Aorta (tissue), 5 donors: ENCODE measurements around the gene TRPM1. TPM values are rescaled to one million over a fixed set of nuclear protein-coding genes. Genes with fewer than 3 reads are reported as not detected.

Source experiments
- ATAC-seq: fragments of 200-7000 bp; cut with Tn5 transposase; one replicate; pipeline ENCODE4 v1.9.1; 2022; ENCODE audit warnings: moderate library complexity; ENCODE audit not compliant: low FRiP score
- DNase-seq, 2 donors: peaks; one replicate each; pipeline ENCODE4 v3.0.0-alpha.2; 2020
- H3K27ac ChIP-seq, 2 donors: one replicate each; pipeline ENCODE4 v1.5.1; 2013; ENCODE audit warnings: low read length in 2 of 2, mild to moderate bottlenecking in 2 of 2, moderate library complexity in 2 of 2, control low read depth in 1 of 2, inconsistent platforms in 1 of 2, low read depth in 1 of 2
- H3K27me3 ChIP-seq, 2 donors: one replicate each; pipeline ENCODE4 v1.6.1; 2013; ENCODE audit warnings: control low read depth in 1 of 2, low read length in 1 of 2, mild to moderate bottlenecking in 1 of 2, moderate library complexity in 1 of 2; ENCODE audit not compliant: insufficient read depth in 2 of 2, control insufficient read depth in 1 of 2
- H3K36me3 ChIP-seq, 2 donors: one replicate each; pipeline ENCODE4 v1.6.1; 2013; ENCODE audit warnings: control low read depth in 1 of 2, low read length in 1 of 2, mild to moderate bottlenecking in 1 of 2; ENCODE audit not compliant: insufficient read depth in 2 of 2, control insufficient read depth in 1 of 2
- H3K4me1 ChIP-seq, 2 donors: one replicate each; pipeline ENCODE4 v1.6.1; 2013; ENCODE audit warnings: low read length in 2 of 2, control low read depth in 1 of 2, mild to moderate bottlenecking in 1 of 2, moderate library complexity in 1 of 2; ENCODE audit not compliant: insufficient read depth in 2 of 2, control insufficient read depth in 1 of 2
- H3K4me3 ChIP-seq, 2 donors: one replicate each; pipeline ENCODE4 v1.5.1; 2013; ENCODE audit warnings: low read length in 2 of 2, control low read depth in 1 of 2, mild to moderate bottlenecking in 1 of 2
- H3K9me3 ChIP-seq: one replicate; pipeline ENCODE4 v1.6.1; 2013; ENCODE audit warnings: mild to moderate bottlenecking, low read length; ENCODE audit not compliant: control insufficient read depth
- whole genome bisulfite sequencing, 2 donors: extraction: QIAGEN DNeasy Blood & Tissue Kit; methylation state at CpG; one replicate each; pipeline ENCODE4 v1.1.7; 2013; 5-methylcytosine and 5-hydroxymethylcytosine counted together
- intact Hi-C, 2 donors: fragments of 100-400 bp; cut with DNase I; formaldehyde crosslinking; loops; one replicate each; pipeline versions ENCODE4 v1.14.2 to v1.15.0; 2022
- polyA plus RNA-seq, 2 donors: library from polyadenylated mRNA; stranded (reverse); fragments of 200-250 nt; gene quantifications; one replicate each; pipeline ENCODE4 v1.2.3, GENCODE V29; 2013
- total RNA-seq, 2 donors: library from RNA; stranded (reverse); fragmentation: NEBNext Ultra II Directional; extraction: Animal tissue kit (Norgen Biotek cat#: 25700); gene quantifications; one replicate each; pipeline ENCODE4 v1.2.1, GENCODE V29; 2021
- donor health status: healthy with polysubstance abuse.
- donor health status: Bipolar disorder and iron deficiency.
- donor health status: DM: no; HTN: no; CAD: no.
- donor health status: DM: no; HTN: no; CAD: no.
- donor health status: DM: yes; HTN: yes; CAD: no.

TRPM1 gene
- total and polyA plus RNA-seq, 4 donors, result not detected

- ATAC-seq (no peak), DNase-seq (no peak)
- no peaks in the 10 kb centered on the region for H3K36me3 ChIP-seq
- intact Hi-C loops, result no loop called here
- no peaks in the 10 kb centered on the region for H3K4me1 ChIP-seq
- H3K4me3 ChIP-seq, result no peak overlapping the region
- H3K27ac ChIP-seq, result no peak overlapping the region
- H3K27me3 ChIP-seq, result no peaks in the 10 kb centered on the region
- no peaks in the 10 kb centered on the region for H3K9me3 ChIP-seq
Measured at GRCh38 chr15:31141792-31142191, 40.3 kb upstream of the TRPM1 start.

- ATAC-seq (no peak), DNase-seq (no peak)
- 48 to 57% methylated on average over 6 of the region's 6 CpGs for WGBS, 2 donors
- Histone ChIP-seq H3K27me3 (no peaks in the 10 kb centered on the region), H3K9me3 (no peaks in the 10 kb centered on the region), H3K4me1 (no peaks in the 10 kb centered on the region), H3K36me3 (no peaks in the 10 kb centered on the region), H3K4me3 (no peak overlapping the region), H3K27ac (no peak overlapping the region)
- intact Hi-C loops, result no loop called here
Measured at GRCh38 chr15:31136607-31137328, 35.2 kb upstream of the TRPM1 start.

GRCh38 chr15:31136016-31136415 is 34.5 kb upstream of the TRPM1 start:
- ATAC-seq (no peak), DNase-seq (no peak)
- H3K4me1 ChIP-seq, result no peaks in the 10 kb centered on the region
- WGBS, 2 donors, result 70 to 75% methylated on average over 9 of the region's 9 CpGs
- H3K4me3 ChIP-seq, result no peak overlapping the region
- H3K27ac ChIP-seq, result no peak overlapping the region
- H3K9me3 ChIP-seq, result no peaks in the 10 kb centered on the region
- intact Hi-C loops, result no loop called here
- H3K36me3 ChIP-seq, result no peaks in the 10 kb centered on the region
- H3K27me3 ChIP-seq, result no peaks in the 10 kb centered on the region

- WGBS, 2 donors, result 88 to 89% methylated on average over 6 of the region's 6 CpGs
- no peaks in the 10 kb centered on the region for H3K4me1 ChIP-seq
- H3K27me3 ChIP-seq, result no peaks in the 10 kb centered on the region
- DNase-seq, result no peak
- intact Hi-C loops, result no loop called here
- no peaks in the 10 kb centered on the region for H3K36me3 ChIP-seq
- H3K4me3 ChIP-seq, result no peak overlapping the region
- H3K9me3 ChIP-seq, result no peaks in the 10 kb centered on the region
- no peak overlapping the region for H3K27ac ChIP-seq
- no peak for ATAC-seq
Measured at GRCh38 chr15:31135523-31135922, 34.0 kb upstream of the TRPM1 start.

- 95 to 97% methylated on average over 5 of the region's 5 CpGs for WGBS, 2 donors
- Histone ChIP-seq H3K27ac (no peak overlapping the region), H3K36me3 (no peaks in the 10 kb centered on the region), H3K4me1 (no peaks in the 10 kb centered on the region), H3K4me3 (no peak overlapping the region), H3K27me3 (no peaks in the 10 kb centered on the region), H3K9me3 (no peaks in the 10 kb centered on the region)
- intact Hi-C loops, result no loop called here
- DNase-seq (no peak), ATAC-seq (no peak)
Measured at GRCh38 chr15:31133890-31134289, 32.4 kb upstream of the TRPM1 start.

- Histone ChIP-seq H3K27ac (no peak overlapping the region), H3K27me3 (no peaks in the 10 kb centered on the region), H3K36me3 (no peaks in the 10 kb centered on the region), H3K9me3 (no peaks in the 10 kb centered on the region), H3K4me3 (no peak overlapping the region), H3K4me1 (no peaks in the 10 kb centered on the region)
- intact Hi-C loops, result no loop called here
- DNase-seq (no peak), ATAC-seq (no peak)
- WGBS, 2 donors, result 88 to 89% methylated on average over 12 of the region's 12 CpGs
Measured at GRCh38 chr15:31131853-31132375, 30.4 kb upstream of the TRPM1 start.

- H3K4me1 ChIP-seq, result no peaks in the 10 kb centered on the region
- H3K27ac ChIP-seq, result no peak overlapping the region
- intact Hi-C loops, result no loop called here
- H3K36me3 ChIP-seq, result no peaks in the 10 kb centered on the region
- H3K9me3 ChIP-seq, result no peaks in the 10 kb centered on the region
- 72% methylated on average over 12 of the region's 12 CpGs for WGBS, 2 donors
- H3K27me3 ChIP-seq, result no peaks in the 10 kb centered on the region
- no peak for DNase-seq
- no peak for ATAC-seq
- H3K4me3 ChIP-seq, result no peak overlapping the region
Measured at GRCh38 chr15:31130576-31131237, 29.2 kb upstream of the TRPM1 start.

- 71 to 74% methylated on average over 3 of the region's 3 CpGs for WGBS, 2 donors
- Histone ChIP-seq H3K27ac (no peak overlapping the region), H3K36me3 (no peaks in the 10 kb centered on the region), H3K4me1 (no peaks in the 10 kb centered on the region), H3K4me3 (no peak overlapping the region), H3K9me3 (no peaks in the 10 kb centered on the region), H3K27me3 (no peaks in the 10 kb centered on the region)
- ATAC-seq (no peak), DNase-seq (no peak)
- intact Hi-C loops, result no loop called here
Measured at GRCh38 chr15:31129769-31130303, 28.3 kb upstream of the TRPM1 start.
